ENCODE data around the gene RSRC1. TPM values are rescaled to one million over a fixed set of nuclear protein-coding genes. Genes with fewer than 3 reads are reported as not detected.

The RSRC1 gene
- total and polyA plus RNA-seq, 2 of the 8 experiments (the other 6 are each of a cell fraction or from before 2014, with no cell fraction given): 2.0 to 27.9 TPM

DNA sequence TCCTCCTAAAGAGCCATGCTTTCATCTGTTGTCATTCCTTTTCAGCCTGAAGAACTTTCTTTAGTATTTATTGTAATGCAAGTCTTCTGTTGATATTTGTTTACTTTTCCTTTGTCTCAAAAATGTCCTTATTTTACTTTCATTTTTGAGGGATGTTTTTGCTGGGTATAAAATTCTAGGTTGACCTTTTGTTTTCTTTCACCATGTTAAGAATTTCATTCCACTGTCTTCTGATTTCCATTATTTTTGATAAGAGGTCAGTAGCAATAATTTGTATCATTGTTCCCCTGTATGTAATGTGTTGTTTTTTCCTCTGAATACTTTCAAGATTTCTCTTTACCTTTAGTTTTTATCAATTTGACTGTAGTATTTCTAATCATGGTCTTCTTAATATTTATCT lies 91.1 kb downstream of the RSRC1 start:
- ChIA-PET CTCF (ENCODE audit: partially characterized antibody) (no interaction called here), POLR2A (ENCODE audit: partially characterized antibody) (no interaction called here)
- H3K79me1 ChIP-seq (ENCODE audit: low read depth, low read length): no peaks in the 10 kb centered on the region

More for the DNA sequence above, 91.1 kb downstream of the RSRC1 start:
- Histone ChIP-seq H3K9ac (replicated peaks in 1 of 4; ENCODE audit: extremely low read depth in 1 of 4, low read depth in 3 of 4, low read length in 3 of 4) (no peak overlapping the region), H2BK120ac (replicated peaks; ENCODE audit: low read depth, low read length) (no peak overlapping the region), H4K5ac (ENCODE audit: insufficient read length, low read depth, low read length) (no peak overlapping the region), H3K56ac (replicated peaks; ENCODE audit: insufficient read length, low read depth, low read length) (no peak overlapping the region), H2BK20ac (ENCODE audit: low read length) (no peak overlapping the region), H3K4me3 (ENCODE audit: extremely low read depth in 1 of 4, insufficient read depth in 2 of 4, low read depth in 3 of 4, low read length in 4 of 4) (no peak overlapping the region), H2BK15ac (ENCODE audit: low read length) (no peak overlapping the region), H3K23ac (ENCODE audit: insufficient read length) (no peak overlapping the region), H2BK12ac (ENCODE audit: low read depth, low read length) (no peak overlapping the region), H4K8ac (ENCODE audit: extremely low read depth, insufficient read depth, low read length) (no peak overlapping the region), H3K27me3 (replicated peaks in 1 of 4; ENCODE audit: control insufficient read depth in 3 of 4, extremely low read depth in 1 of 4, insufficient read depth in 3 of 4, low read length in 3 of 4) (no peaks in the 10 kb centered on the region), H3K36me3 (ENCODE audit: control insufficient read depth in 2 of 4, insufficient read depth in 4 of 4, low read length in 3 of 4) (no peaks in the 10 kb centered on the region), H3K4ac (replicated peaks; ENCODE audit: insufficient read length, low read depth, low read length) (no peak overlapping the region), H3K23me2 (ENCODE audit: low read depth, low read length) (no peaks in the 10 kb centered on the region), H4K91ac (replicated peaks; ENCODE audit: insufficient read length, low read length) (no peak overlapping the region), H4K20me1 (replicated peaks in 1 of 2; ENCODE audit: control insufficient read depth in 1 of 2, insufficient read depth in 2 of 2, low read length in 2 of 2) (no peaks in the 10 kb centered on the region), H3K14ac (ENCODE audit: insufficient read length) (no peak overlapping the region), H3K27ac (ENCODE audit: low read depth, low read length) (no peak overlapping the region), H2BK5ac (ENCODE audit: low read depth, low read length) (no peak overlapping the region), H2AFZ (ENCODE audit: low read length) (no peak overlapping the region), H3K18ac (ENCODE audit: extremely low read depth, low read length) (no peak overlapping the region), H2AK5ac (ENCODE audit: low read depth, low read length) (no peak overlapping the region), H3K4me2 (ENCODE audit: insufficient read depth in 1 of 2, low read depth in 2 of 2, low read length in 2 of 2) (no peak overlapping the region), H3K9me3 (ENCODE audit: insufficient read depth in 2 of 2, low read depth in 1 of 2, low read length in 1 of 2) (no peaks in the 10 kb centered on the region), H3K79me2 (ENCODE audit: control insufficient read depth in 1 of 2, insufficient read depth in 2 of 2, low read length in 2 of 2) (peaks cover 0 to 4% of the 10 kb centered on the region in 2 experiments; a peak in 1 of 4 replicates), H3K4me1 (replicated peaks in 1 of 4; ENCODE audit: control insufficient read depth in 3 of 4, insufficient read depth in 4 of 4, low read length in 3 of 4) (no peaks in the 10 kb centered on the region)
- TF ChIP-seq, protein P1, sequence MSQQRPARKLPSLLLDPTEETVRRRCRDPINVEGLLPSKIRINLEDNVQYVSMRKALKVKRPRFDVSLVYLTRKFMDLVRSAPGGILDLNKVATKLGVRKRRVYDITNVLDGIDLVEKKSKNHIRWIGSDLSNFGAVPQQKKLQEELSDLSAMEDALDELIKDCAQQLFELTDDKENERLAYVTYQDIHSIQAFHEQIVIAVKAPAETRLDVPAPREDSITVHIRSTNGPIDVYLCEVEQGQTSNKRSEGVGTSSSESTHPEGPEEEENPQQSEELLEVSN (IDR thresholded peaks at IDR 0.05): no peak
- TF ChIP-seq BACH1 (IDR thresholded peaks at IDR 0.05; ENCODE audit: low read length): no peak
- no peak for TF ChIP-seq CEBPB (IDR thresholded peaks at IDR 0.05; ENCODE audit: low read depth, low read length)
- no peak for TF ChIP-seq GTF2F1 (IDR thresholded peaks at IDR 0.05; ENCODE audit: borderline replicate concordance, low read depth, low read length)
- no peak for TF ChIP-seq EZH2 (IDR thresholded peaks at IDR 0.05; ENCODE audit: low read depth, low read length, severe bottlenecking)
- DNase-seq (ENCODE audit: low read depth in 1 of 2, low spot score in 2 of 2) (no peak), FAIRE-seq (no peak)

All from H1 (cell line).